Measurements from ENCODE around the gene CD164L2.

DNA sequence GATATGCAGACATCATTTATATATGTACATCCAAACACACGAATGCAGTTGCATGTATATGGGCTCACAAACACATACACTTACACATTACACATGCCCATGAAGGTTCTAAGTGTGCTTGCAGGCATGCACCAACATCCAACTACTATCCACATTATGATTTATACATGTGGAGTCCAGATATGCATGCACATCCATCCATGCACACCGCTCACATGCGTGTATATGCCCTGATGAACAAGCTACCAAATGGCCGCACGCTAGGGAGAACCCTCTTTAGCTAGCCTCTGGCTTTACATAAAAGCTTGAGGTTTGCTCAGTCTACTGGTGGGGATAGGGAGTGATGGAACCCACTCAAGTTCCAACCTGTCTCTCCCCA, 17.8 kb upstream of the CD164L2 start:
- TF ChIP-seq CTCF (IDR thresholded peaks at IDR 0.05) (no peak), POLR2A (IDR thresholded peaks at IDR 0.05) (no peak)

All from thyroid gland (tissue), 4 donors.